Left ventricle myocardium inferior (tissue), 1 donor: ENCODE results near the gene HBD. TPM values are rescaled to one million over a fixed set of nuclear protein-coding genes. Genes with fewer than 3 reads are reported as not detected.

Experiments used
- DNase-seq: peaks from one replicate; pipeline ENCODE4 v3.0.0-alpha.2; 2020
- H3K27ac ChIP-seq: fragments of 200-600 bp; replicated peaks from 2 replicates; pipeline ENCODE4 v1.8.0; 2021
- H3K27me3 ChIP-seq: fragments of 200-600 bp; 2 replicates; pipeline ENCODE4 v1.8.0; 2021; ENCODE audit warnings: low read depth
- H3K36me3 ChIP-seq: fragments of 200-600 bp; 2 replicates; pipeline ENCODE4 v1.8.0; 2021
- H3K4me1 ChIP-seq: fragments of 200-600 bp; 2 replicates; pipeline ENCODE4 v1.8.0; 2021
- H3K4me3 ChIP-seq: fragments of 200-600 bp; 2 replicates; pipeline ENCODE4 v1.8.0; 2021; ENCODE audit warnings: mild to moderate bottlenecking, moderate library complexity
- H3K9me3 ChIP-seq: fragments of 200-600 bp; replicated peaks from 2 replicates; pipeline ENCODE4 v1.8.0; 2021
- CTCF ChIP-seq: fragments of 200-600 bp; IDR thresholded peaks from 2 replicates; pipeline ENCODE4 v1.8.0; 2021; ENCODE audit warnings: antibody characterized with exemption, mild to moderate bottlenecking, borderline replicate concordance
- intact Hi-C: fragments of 100-400 bp; cut with micrococcal nuclease; formaldehyde crosslinking; loops from one replicate; pipeline ENCODE4 v1.11.0; 2022
- total RNA-seq: library from RNA; stranded (reverse); fragmentation: NEBNext Ultra II Directional; extraction: Animal tissue kit (Norgen Biotek cat#: 25700); gene quantifications from one replicate; pipeline ENCODE4 v1.2.1, GENCODE V29; 2021
- donor health status: DM: no; HTN: yes; CAD: no; lungs with severe emphysema.

HBD gene
- total RNA-seq, 1 donor from 2014 or later, result not detected

GRCh38 chr11:5226732-5227310 lies 7.5 kb downstream of the HBD start, which contains the start of gene HBB:
HBB (minus strand) TSS chr11:5227071; CDS start chr11:5227021, 50 bp downstream.
- no peak for DNase-seq
- intact Hi-C loops, result no loop called here
- no peaks in the 10 kb centered on the region for H3K36me3 ChIP-seq
- no peak within 1 kb of the TSS for H3K27ac ChIP-seq
- H3K27me3 ChIP-seq, result peaks cover 13% of the 10 kb centered on the region
- H3K9me3 ChIP-seq, result no peaks in the 10 kb centered on the region
- H3K4me3 ChIP-seq, result no peak within 1 kb of the TSS
- no peak for TF ChIP-seq CTCF
- H3K4me1 ChIP-seq, result no peaks in the 10 kb centered on the region

GRCh38 chr11:5225480-5225871 lies 8.8 kb downstream of the HBD start:
- H3K4me1 ChIP-seq, result no peaks in the 10 kb centered on the region

GRCh38 chr11:5224538-5225479 lies 9.5 kb downstream of the HBD start:
- H3K27ac ChIP-seq, result no peak overlapping the region
- no peaks in the 10 kb centered on the region for H3K36me3 ChIP-seq
- DNase-seq, result no peak
- H3K4me1 ChIP-seq, result no peaks in the 10 kb centered on the region
- intact Hi-C loops, result no loop called here
- no peak for TF ChIP-seq CTCF
- H3K27me3 ChIP-seq, result peaks cover 13% of the 10 kb centered on the region
- H3K4me3 ChIP-seq, result no peak overlapping the region
- peaks cover 5% of the 10 kb centered on the region for H3K9me3 ChIP-seq

More at GRCh38 chr11:5225480-5225871, 8.8 kb downstream of the HBD start:
- DNase-seq, result no peak
- no peak for TF ChIP-seq CTCF
- Histone ChIP-seq H3K4me3 (no peak overlapping the region), H3K9me3 (peaks cover 5% of the 10 kb centered on the region), H3K27me3 (peaks cover 13% of the 10 kb centered on the region), H3K36me3 (no peaks in the 10 kb centered on the region), H3K27ac (no peak overlapping the region)
- intact Hi-C loops, result no loop called here

GRCh38 chr11:5223686-5224085 lies 10.6 kb downstream of the HBD start:
- Histone ChIP-seq H3K36me3 (no peaks in the 10 kb centered on the region), H3K27ac (no peak overlapping the region), H3K4me1 (no peaks in the 10 kb centered on the region), H3K27me3 (peaks cover 13% of the 10 kb centered on the region), H3K4me3 (no peak overlapping the region), H3K9me3 (peaks cover 5% of the 10 kb centered on the region)
- no peak for TF ChIP-seq CTCF
- intact Hi-C loops, result no loop called here
- DNase-seq, result no peak

GRCh38 chr11:5223146-5223545 lies 11.1 kb downstream of the HBD start:
- no peaks in the 10 kb centered on the region for H3K4me1 ChIP-seq
- H3K4me3 ChIP-seq, result no peak overlapping the region
- H3K27ac ChIP-seq, result no peak overlapping the region
- intact Hi-C loops, result no loop called here
- no peak for DNase-seq
- H3K9me3 ChIP-seq, result peaks cover 5% of the 10 kb centered on the region
- no peak for TF ChIP-seq CTCF
- peaks cover 10% of the 10 kb centered on the region for H3K27me3 ChIP-seq
- no peaks in the 10 kb centered on the region for H3K36me3 ChIP-seq
